G401 (cell line): ENCODE data around the gene CMTM7. TPM values are rescaled to one million over a fixed set of nuclear protein-coding genes. Genes with fewer than 3 reads are reported as not detected.
"Not testable (repeated sequence)": the region's sequence is repeated elsewhere in the genome, so short reads cannot be mapped to it uniquely, and the experiment has no call there.

Experiments used
- DNase-seq: peaks from one replicate; pipeline ENCODE4 v3.0.0-alpha.2; 2015; ENCODE audit warnings: low spot score
- in situ Hi-C: cut with HindIII; loops from 2 replicates; pipeline ENCODE4 v1.10.0; 2016; ENCODE audit warnings: low sequenced_read_pairs, mixed read lengths
- total RNA-seq: library from RNA; depleted of rRNA; stranded (reverse); fragments of >200 nt; shearing (Covaris generic); gene quantifications from 2 replicates; pipeline ENCODE4 v1.2.3, GENCODE V29; 2014

CMTM7 gene
- total RNA-seq, 1 experiment from 2014 or later: 12.4 TPM

- DNase-seq: no peak
- in situ Hi-C loops: no loop called here
Observed at GRCh38 chr3:32376115-32376514, 15.5 kb upstream of the CMTM7 start.

GRCh38 chr3:32379831-32380500, 11.7 kb upstream of the CMTM7 start:
- in situ Hi-C loops: no loop called here
- no peak for DNase-seq

- in situ Hi-C loops: no loop called here
- no peak for DNase-seq
Observed at GRCh38 chr3:32381922-32382321, 9.7 kb upstream of the CMTM7 start.

GRCh38 chr3:32383136-32383711, 8.4 kb upstream of the CMTM7 start:
- in situ Hi-C loops: no loop called here
- no peak for DNase-seq

GRCh38 chr3:32384938-32385337, 6.7 kb upstream of the CMTM7 start:
- DNase-seq: no peak
- in situ Hi-C loops: no loop called here

DNA sequence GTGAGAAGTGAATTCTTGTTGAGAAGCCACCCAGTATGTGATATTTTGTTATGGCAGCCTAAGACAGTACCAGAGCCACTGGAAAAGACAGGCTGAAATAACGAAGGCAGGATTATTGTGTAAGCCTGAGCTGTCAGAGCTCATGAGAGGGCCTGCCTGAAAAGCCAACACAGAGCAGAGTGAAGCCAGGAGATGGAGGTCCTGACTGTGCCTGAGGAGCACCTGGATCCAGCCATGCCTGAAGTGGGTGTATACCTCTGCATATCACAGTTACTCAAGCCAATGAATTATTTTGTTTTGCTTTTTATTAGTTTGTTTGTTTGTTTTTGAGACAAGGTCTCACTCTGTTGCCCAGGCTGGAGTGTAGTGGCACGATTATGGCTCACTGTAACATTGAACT, 4.1 kb upstream of the CMTM7 start:
- no peak for DNase-seq
- in situ Hi-C loops: no loop called here

GRCh38 chr3:32389577-32389976, 2.1 kb upstream of the CMTM7 start:
- in situ Hi-C loops, DNase-seq: not testable (repeated sequence)

DNA sequence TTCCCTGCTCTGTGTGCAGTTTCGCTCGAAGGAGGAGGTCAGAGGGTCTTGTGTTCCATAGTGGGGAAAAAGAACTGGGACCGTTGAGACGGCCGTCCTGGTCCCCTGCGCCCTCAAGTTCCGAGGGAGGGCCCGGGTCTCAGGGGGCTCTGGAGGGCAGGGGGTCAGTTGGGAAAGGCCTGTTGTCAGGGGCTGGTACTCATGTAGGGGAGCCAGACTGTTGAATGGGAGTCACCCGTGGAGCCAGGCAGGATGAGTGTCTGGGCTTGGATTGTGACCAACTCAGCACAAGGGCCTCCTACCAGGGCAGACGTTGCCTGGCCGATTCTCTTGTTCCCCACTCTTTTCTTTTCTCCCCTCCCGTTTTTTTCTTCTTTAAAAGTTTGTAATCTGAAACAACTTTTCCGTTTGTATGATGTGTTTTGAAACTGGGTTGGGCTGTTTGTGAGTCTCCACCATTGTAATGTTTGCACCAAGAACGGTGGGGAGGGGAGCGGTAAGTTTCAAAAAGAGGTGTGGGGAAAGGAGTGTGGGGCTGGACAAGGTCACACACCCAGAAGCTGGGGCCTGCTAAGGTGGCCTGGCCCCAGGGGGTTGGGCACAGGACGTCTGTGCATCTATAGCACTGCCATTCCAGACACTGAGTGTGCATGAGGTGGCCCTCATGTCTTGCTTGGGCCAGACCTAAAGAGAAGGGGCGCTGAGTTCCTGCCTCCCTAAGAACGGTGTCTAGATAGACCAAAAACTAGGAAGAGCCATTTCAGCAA, 1.1 kb downstream of the CMTM7 start:
- peak; percentile 64 for DNase-seq
- in situ Hi-C loops: no loop called here

- in situ Hi-C loops: no loop called here
- no peak for DNase-seq
Observed at GRCh38 chr3:32395496-32395895, 3.8 kb downstream of the CMTM7 start.

- in situ Hi-C loops: no loop called here
- DNase-seq: no peak
Observed at GRCh38 chr3:32397941-32398340, 6.3 kb downstream of the CMTM7 start.

DNA sequence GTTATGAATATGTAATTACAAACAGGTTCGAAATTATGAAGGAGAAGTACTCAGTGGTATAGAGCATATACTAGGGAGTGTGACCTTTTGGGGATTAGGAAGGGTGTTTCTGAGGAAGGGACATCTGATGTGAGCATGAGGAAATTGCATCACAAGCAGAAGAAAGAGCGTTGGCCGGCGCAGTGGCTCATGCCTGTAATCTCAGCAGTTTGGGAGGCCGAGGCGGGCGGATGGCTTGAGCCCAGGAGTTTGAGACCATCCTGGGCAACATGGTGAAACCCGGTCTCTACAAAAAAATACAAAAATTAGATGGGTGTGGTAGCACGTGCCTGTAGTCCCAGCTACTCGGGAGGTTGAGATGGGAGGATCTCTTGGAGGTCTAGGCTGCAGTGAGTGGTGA, 6.9 kb downstream of the CMTM7 start:
- DNase-seq: no peak
- in situ Hi-C loops: no loop called here

DNA sequence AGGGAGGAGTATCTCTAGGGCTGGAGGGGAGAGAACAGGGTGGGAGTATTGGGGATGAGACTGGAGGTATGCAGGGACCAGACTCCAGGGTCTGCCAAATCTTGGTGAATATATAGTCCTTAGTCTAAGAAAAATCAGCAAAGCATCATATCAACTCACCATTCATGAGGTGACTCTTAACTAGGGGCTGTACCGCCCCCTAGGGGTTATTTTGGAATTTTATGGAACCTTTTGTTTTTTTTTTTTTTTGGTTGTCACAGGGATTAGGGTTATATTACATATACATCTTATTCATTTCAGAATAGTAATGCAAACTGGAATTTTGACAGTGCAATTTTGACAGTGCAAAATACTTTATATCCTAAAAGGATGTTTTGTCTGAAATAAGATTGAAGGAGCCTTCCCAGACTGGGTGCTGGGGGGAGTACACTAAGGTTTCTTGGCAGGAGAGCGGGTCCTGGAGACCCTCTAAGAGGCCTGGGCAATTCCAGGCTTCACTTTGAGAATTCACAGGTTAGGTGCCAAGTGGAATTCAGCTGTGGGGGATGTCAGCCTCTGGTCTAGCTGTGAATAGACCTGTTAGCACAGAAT, 7.5 kb downstream of the CMTM7 start:
- in situ Hi-C loops: no loop called here
- peak; percentile 50 for DNase-seq

DNA sequence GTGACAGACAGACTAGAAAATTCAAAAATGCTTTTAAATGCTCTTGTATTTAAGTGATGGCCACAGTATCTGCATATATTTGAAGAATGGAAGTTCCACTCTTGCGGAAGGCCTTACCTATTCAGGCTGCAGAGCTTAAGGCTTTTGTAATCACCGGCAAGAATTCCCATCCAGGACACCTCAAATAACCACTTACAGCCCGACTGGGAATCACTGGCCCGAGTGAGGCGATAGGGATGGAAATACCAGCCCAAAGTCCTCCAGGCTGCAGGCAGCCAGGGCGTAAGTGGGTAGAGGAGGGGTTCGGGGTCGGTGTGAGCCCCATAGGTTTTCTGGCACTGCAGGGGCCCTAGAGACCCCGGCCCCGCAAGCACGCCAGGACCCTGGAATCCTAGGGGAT, 9.5 kb downstream of the CMTM7 start:
- no peak for DNase-seq
- in situ Hi-C loops: no loop called here

DNA sequence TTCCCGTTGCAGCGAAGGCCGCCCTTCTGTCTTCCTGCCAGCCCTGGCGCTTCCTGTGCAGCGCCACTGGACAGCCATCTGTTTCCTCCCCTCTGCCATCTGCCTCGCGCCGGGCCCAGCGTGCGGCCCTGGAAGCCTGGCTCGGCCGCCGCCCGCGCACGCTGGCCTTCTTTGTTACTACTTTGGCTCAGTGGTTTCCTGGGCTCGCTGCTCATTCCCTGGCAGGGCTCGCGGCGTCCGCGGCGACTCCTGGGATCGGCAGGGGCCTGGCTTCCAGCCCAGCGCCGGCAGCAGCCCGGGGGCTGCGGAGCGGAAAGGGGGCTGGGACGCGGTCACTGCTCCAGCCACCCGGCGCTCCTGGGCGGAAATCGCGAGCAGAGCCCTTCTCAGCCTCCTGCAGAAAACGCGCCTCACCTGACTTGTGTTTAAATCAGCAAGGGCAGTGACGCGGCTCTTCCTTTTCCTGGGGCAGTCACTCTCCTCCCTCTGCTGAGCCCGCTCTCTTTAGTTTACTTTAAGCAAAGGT, 10.0 kb downstream of the CMTM7 start:
- in situ Hi-C loops: no loop called here
- peak; percentile 91 for DNase-seq

DNA sequence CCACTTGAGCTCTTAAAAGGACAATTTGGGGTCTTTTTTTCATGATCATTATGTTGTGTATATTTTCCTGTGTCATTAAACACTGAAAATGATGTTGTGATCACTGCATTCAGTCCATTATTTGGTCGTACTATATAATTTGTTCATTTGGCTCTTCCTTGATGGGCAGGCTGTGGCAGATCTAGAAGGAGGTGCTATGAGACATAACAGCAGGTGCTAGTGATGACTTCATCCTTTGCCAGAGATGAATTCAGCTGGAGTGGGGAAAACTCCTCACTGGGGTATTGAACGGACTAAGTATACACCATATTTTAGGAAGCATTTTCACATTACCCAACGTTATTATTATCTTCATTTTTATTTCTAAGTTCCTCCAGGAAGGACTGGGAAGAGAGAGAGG, 12.0 kb downstream of the CMTM7 start:
- in situ Hi-C loops: no loop called here
- DNase-seq: peak; percentile 64

GRCh38 chr3:32404714-32405113, 13.1 kb downstream of the CMTM7 start:
- in situ Hi-C loops: no loop called here
- DNase-seq: no peak

- in situ Hi-C loops: no loop called here
- DNase-seq: no peak
Observed at GRCh38 chr3:32405155-32405554, 13.5 kb downstream of the CMTM7 start.

DNA sequence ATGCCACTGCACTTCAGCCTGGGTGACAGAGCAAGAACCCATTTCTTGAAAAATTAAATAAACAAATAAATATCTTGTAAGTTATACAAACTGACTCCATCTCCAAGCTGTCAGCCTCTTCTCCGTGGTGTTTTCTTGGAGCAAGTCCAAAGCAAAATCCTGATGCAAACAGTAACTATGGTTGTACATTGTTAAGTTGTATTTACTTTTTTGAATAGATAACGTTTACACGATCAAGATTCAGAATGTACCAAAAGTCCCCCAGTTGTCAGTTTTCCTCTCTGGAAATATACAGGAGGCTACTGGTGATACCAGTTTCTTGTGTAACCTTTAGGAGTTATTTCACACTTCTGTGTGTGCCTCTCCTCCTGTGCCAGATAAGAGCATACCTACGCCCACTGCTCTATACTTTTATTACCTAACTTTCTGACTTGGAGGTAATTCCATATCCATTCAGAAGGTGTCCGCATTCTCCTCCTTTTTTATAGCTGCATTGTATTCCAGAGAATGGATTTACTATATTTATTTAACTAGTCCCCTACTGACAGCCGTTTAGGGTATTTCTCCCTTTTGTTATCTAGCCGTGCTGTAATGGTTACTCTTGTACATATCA, 14.2 kb downstream of the CMTM7 start:
- DNase-seq: no peak
- in situ Hi-C loops: no loop called here

DNA sequence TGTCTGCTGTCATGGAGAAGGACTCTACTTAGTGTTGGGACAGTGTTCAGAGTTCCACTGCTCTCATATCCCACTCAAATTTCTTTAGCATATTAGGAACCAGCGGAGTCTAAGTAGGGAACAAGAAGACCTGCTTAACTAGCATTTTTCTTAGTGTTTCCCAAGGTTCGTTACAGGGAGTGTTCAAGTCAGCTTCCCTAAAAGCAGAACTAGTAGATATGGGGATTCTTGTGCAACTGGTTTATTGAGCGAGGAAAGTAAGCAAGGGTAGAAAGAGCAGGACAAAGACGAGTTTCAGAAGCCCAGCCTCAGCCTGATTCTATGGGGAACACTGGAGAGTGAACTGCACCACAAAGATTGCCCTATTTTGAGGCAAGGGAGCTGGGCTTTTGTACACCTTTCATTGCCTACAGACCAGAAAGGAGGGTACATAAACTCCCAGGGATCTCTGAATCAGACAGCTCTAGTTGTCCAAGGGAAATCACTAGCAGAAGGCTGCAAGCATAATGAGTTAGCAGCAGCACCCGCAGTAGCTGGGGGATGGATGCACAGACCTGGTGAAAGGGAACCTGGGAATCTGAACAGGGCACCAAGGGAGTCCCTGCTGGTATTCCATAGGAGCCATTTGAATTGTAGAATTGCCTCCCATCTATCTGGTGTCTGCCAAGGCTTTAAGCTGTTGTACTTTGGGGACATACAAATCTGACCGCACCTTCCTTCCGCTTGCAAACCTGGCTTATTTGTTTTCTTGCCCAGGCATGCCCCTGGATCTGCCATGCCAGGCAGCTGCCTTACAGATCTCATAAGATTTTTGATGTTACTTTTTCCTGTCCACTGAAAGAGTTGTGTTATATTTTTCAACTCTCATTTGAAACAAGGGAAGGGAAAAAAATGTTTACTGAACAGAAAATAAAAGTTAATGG, 15.1 kb downstream of the CMTM7 start:
- in situ Hi-C loops: no loop called here

More for the DNA sequence above, 15.1 kb downstream of the CMTM7 start:
- no peak for DNase-seq
